C4-2B (cell line): ENCODE data around the gene CASP5.

Source experiments
- CTCF ChIP-seq: fragments of 450-650 bp; conservative IDR thresholded peaks from 2 replicates; pipeline ENCODE4 v1.5.1; 2017; ENCODE audit warnings: mild to moderate bottlenecking
- ZFX ChIP-seq: fragments of 450-650 bp; IDR thresholded peaks from 2 replicates; pipeline ENCODE4 v1.6.1; 2017

- no peak for TF ChIP-seq CTCF
- no peak for TF ChIP-seq ZFX
Measured at GRCh38 chr11:105070306-105070705, 47.3 kb upstream of the CASP5 start.
